Panc1 (cell line): Measurements from ENCODE around the gene TMOD2. TPM values are rescaled to one million over a fixed set of nuclear protein-coding genes. Genes with fewer than 3 reads are reported as not detected.

Experiments
- ATAC-seq: fragments of 200-7000 bp; cut with Tn5 transposase; 2 replicates; pipeline ENCODE4 v1.9.1; 2020; ENCODE audit warnings: mild to moderate bottlenecking, moderate library complexity
- BruUV-seq: library from RNA; stranded (reverse); fragments of 400-500 nt; replicated peaks from 2 replicates; lab custom pipeline; 2021; lab: Mats Ljungman, UMichigan
- CTCF ChIA-PET: fragments of 300-600 bp; sonication (Branson Sonifier 250); formaldehyde crosslinking; loops from one replicate; lab custom pipeline; 2022; ENCODE audit warnings: antibody characterized with exemption; lab: Charles Lee
- POLR2A ChIA-PET: fragments of 300-600 bp; sonication (Branson Sonifier 250); formaldehyde crosslinking; loops from one replicate; lab custom pipeline; 2022; ENCODE audit warnings: antibody characterized with exemption; lab: Charles Lee
- DNase-seq: peaks from one replicate; pipeline ENCODE4 v3.0.0-alpha.2; 2010; ENCODE audit warnings: low read depth, low spot score
- H3K27ac ChIP-seq: 2 replicates; pipeline ENCODE4 v1.5.1; 2011; ENCODE audit warnings: mild to moderate bottlenecking, low read length, inconsistent platforms
- H3K27me3 ChIP-seq: fragments of 200-500 bp; sonication (Bioruptor generic); 2 replicates; pipeline ENCODE4 v1.6.0; 2014; ENCODE audit warnings: low read length, inconsistent platforms; ENCODE audit not compliant: control insufficient read depth, insufficient read depth
- H3K36me3 ChIP-seq: fragments of 200-500 bp; sonication (Bioruptor generic); 2 replicates; pipeline ENCODE4 v1.5.1; 2014; ENCODE audit warnings: inconsistent platforms, mild to moderate bottlenecking, low read length, moderate library complexity; ENCODE audit not compliant: control insufficient read depth, insufficient read depth
- H3K4me1 ChIP-seq: 2 replicates; pipeline ENCODE4 v1.5.1; 2011; ENCODE audit warnings: inconsistent platforms, mild to moderate bottlenecking, low read length, moderate library complexity; ENCODE audit not compliant: control insufficient read depth, insufficient read depth
- H3K4me3 ChIP-seq, 2 experiments: 2 replicates each; pipeline ENCODE4 v1.5.1; 2011 to 2012; ENCODE audit warnings: low read depth in 2 of 2, low read length in 2 of 2, mild to moderate bottlenecking in 2 of 2, inconsistent platforms in 1 of 2, moderate library complexity in 1 of 2
- H3K9me3 ChIP-seq: fragments of 200-500 bp; sonication (Bioruptor generic); 2 replicates; pipeline ENCODE4 v1.5.1; 2014; ENCODE audit warnings: low read depth, mild to moderate bottlenecking, inconsistent platforms, low read length, moderate library complexity; ENCODE audit not compliant: control insufficient read depth, insufficient read depth
- CTCF ChIP-seq: fragments of 450-650 bp; IDR thresholded peaks from 2 replicates; pipeline ENCODE4 v1.5.1; 2017; ENCODE audit warnings: mild to moderate bottlenecking
- POLR2AphosphoS5 ChIP-seq: IDR thresholded peaks from 2 replicates; pipeline ENCODE4 v1.6.1; 2012; ENCODE audit warnings: mild to moderate bottlenecking, low read depth, low read length, moderate library complexity
- REST ChIP-seq, 2 experiments: IDR thresholded peaks; 2 replicates each; pipeline ENCODE4 v1.6.1; 2011 to 2012; ENCODE audit warnings: low read depth in 2 of 2, control low read depth in 1 of 2, low read length in 1 of 2, mild to moderate bottlenecking in 1 of 2, moderate library complexity in 1 of 2; ENCODE audit not compliant: insufficient read depth in 1 of 2
- SIN3A ChIP-seq: IDR thresholded peaks from 2 replicates; pipeline ENCODE4 v1.6.1; 2012; ENCODE audit warnings: low read depth, mild to moderate bottlenecking, low read length, moderate library complexity, borderline replicate concordance; ENCODE audit not compliant: insufficient read depth
- TCF7L2 ChIP-seq: IDR thresholded peaks from 2 replicates; pipeline ENCODE4 v1.6.1; 2011; ENCODE audit warnings: mild to moderate bottlenecking, low read depth, low read length, inconsistent platforms
- in situ Hi-C: cut with HindIII; loops from 2 replicates; pipeline ENCODE4 v1.10.0; 2016; ENCODE audit warnings: low sequenced_read_pairs, low pct_unique_long_range_greater_than_20kb
- intact Hi-C: fragments of 100-400 bp; cut with micrococcal nuclease; formaldehyde crosslinking; loops from one replicate; pipeline ENCODE4 v1.10.0; 2022; ENCODE audit not compliant: unreplicated experiment
- total RNA-seq: library from RNA; stranded (reverse); gene quantifications from one replicate; pipeline ENCODE4 v1.2.1, GENCODE V29; 2021; ENCODE audit not compliant: unreplicated experiment

The TMOD2 gene
- total RNA-seq, 1 experiment from 2014 or later = 1.7 TPM

GRCh38 chr15:51714911-51715310, 36.5 kb upstream of the TMOD2 start:
- no peak overlapping the region for H3K4me3 ChIP-seq
- TF ChIP-seq REST (IDR thresholded peaks at IDR 0.05; ENCODE audit: insufficient read depth in 1 of 2, low read depth in 2 of 2, low read length in 1 of 2) (no peak), SIN3A (no peak), CTCF (no peak), TCF7L2 (no peak), POLR2AphosphoS5 (no peak)
- no peaks in the 10 kb centered on the region for H3K4me1 ChIP-seq
- in situ Hi-C loops = no loop called here
- POLR2A ChIA-PET = no interaction called here
- no peaks in the 10 kb centered on the region for H3K9me3 ChIP-seq
- no peak for ATAC-seq
- no peak for DNase-seq
- H3K27ac ChIP-seq = no peak overlapping the region
- intact Hi-C loops = no loop called here
- CTCF ChIA-PET = no interaction called here
- no TSS peak for BruUV-seq
- H3K27me3 ChIP-seq = no peaks in the 10 kb centered on the region
- H3K36me3 ChIP-seq = no peaks in the 10 kb centered on the region

- no TSS peak for BruUV-seq
- H3K36me3 ChIP-seq = no peaks in the 10 kb centered on the region; the same call in 1 of the 2 replicates
- 0 out of 2 replicates have a peak, but pooled peaks have one; percentile 51 for ATAC-seq
- in situ Hi-C loops (no loop called here), intact Hi-C loops (no loop called here)
- no peaks in the 10 kb centered on the region for H3K27me3 ChIP-seq
- CTCF ChIA-PET = interaction anchor here (0.6 kb wide), 1 partner anchor 9 kb away, joined by 3 read pairs; no protein-coding TSS in a partner anchor
- no peak for DNase-seq
- TF ChIP-seq TCF7L2 (no peak), CTCF (no peak), POLR2AphosphoS5 (no peak), REST (IDR thresholded peaks at IDR 0.05; ENCODE audit: insufficient read depth in 1 of 2, low read depth in 2 of 2, low read length in 1 of 2) (no peak), SIN3A (no peak)
- no peaks in the 10 kb centered on the region for H3K4me1 ChIP-seq
- no peak overlapping the region for H3K4me3 ChIP-seq
- H3K9me3 ChIP-seq = no peaks in the 10 kb centered on the region
- H3K27ac ChIP-seq = no peak overlapping the region
- POLR2A ChIA-PET = no interaction called here
Observed at GRCh38 chr15:51718219-51718618, 33.2 kb upstream of the TMOD2 start.
